WTC11 (cell line): ENCODE measurements around the gene KCNMA1. TPM values are rescaled to one million over a fixed set of nuclear protein-coding genes. Genes with fewer than 3 reads are reported as not detected.

Experiments
- ATAC-seq: fragments of 200-7000 bp; cut with Tn5 transposase; 2 replicates; pipeline ENCODE4 v1.10.0; 2021; ENCODE audit warnings: mild to moderate bottlenecking, moderate library complexity
- CTCF ChIA-PET: fragments of 300-600 bp; sonication (Branson Sonifier 250); formaldehyde crosslinking; loops from one replicate; lab custom pipeline; 2021; ENCODE audit warnings: antibody characterized with exemption; lab: Charles Lee
- POLR2A ChIA-PET: fragments of 350-600 bp; sonication (Branson Sonifier 250); formaldehyde crosslinking; loops from one replicate; lab custom pipeline; 2021; ENCODE audit warnings: antibody characterized with exemption; lab: Charles Lee
- DNase-seq: peaks from one replicate; pipeline ENCODE4 v3.0.0; 2021; ENCODE audit warnings: low spot score
- H3K27ac Mint-ChIP-seq: 2 replicates; pipeline ENCODE4 v1.8.0; 2021; ENCODE audit warnings: mixed read lengths
- H3K27me3 Mint-ChIP-seq: 2 replicates; pipeline ENCODE4 v1.8.0; 2021; ENCODE audit warnings: low read depth, mild to moderate bottlenecking, moderate library complexity, mixed read lengths
- H3K36me3 Mint-ChIP-seq: 2 replicates; pipeline ENCODE4 v1.8.0; 2021; ENCODE audit warnings: mixed read lengths
- H3K4me1 Mint-ChIP-seq: 2 replicates; pipeline ENCODE4 v1.8.0; 2022; ENCODE audit warnings: mixed read lengths
- H3K4me3 Mint-ChIP-seq: 2 replicates; pipeline ENCODE4 v1.8.0; 2021; ENCODE audit warnings: mild to moderate bottlenecking, moderate library complexity, mixed read lengths
- H3K9me3 Mint-ChIP-seq: 2 replicates; pipeline ENCODE4 v1.8.0; 2021; ENCODE audit warnings: mixed read lengths
- CBFB ChIP-seq: sonication (generic); formaldehyde crosslinking; IDR thresholded peaks from 2 replicates; pipeline ENCODE4 v1.8.1; 2022; ENCODE audit warnings: mild to moderate bottlenecking, low read depth, missing genetic modification reagents
- CREB1 ChIP-seq: sonication (generic); formaldehyde crosslinking; IDR thresholded peaks from 2 replicates; pipeline ENCODE4 v1.8.0; 2023; ENCODE audit warnings: mild to moderate bottlenecking, missing genetic modification reagents
- EMX1 ChIP-seq: fragments of 250-450 bp; sonication (Bioruptor Pico); IDR thresholded peaks from 2 replicates; pipeline ENCODE4 v1.8.0; 2021; ENCODE audit warnings: mild to moderate bottlenecking
- HMGA2 ChIP-seq: fragments of 250-450 bp; sonication (Bioruptor Pico); IDR thresholded peaks from 2 replicates; pipeline ENCODE4 v1.4.0; 2021; ENCODE audit warnings: mild to moderate bottlenecking, moderate library complexity
- JAZF1 ChIP-seq: fragments of 250-450 bp; sonication (Bioruptor Pico); IDR thresholded peaks from 2 replicates; pipeline ENCODE4 v1.9.0; 2021; ENCODE audit warnings: moderate library complexity, mild to moderate bottlenecking, inconsistent platforms
- JUN ChIP-seq: sonication (generic); formaldehyde crosslinking; IDR thresholded peaks from 2 replicates; pipeline ENCODE4 v1.8.0; 2023; ENCODE audit warnings: mild to moderate bottlenecking, missing genetic modification reagents
- KAT7 ChIP-seq: sonication (generic); formaldehyde crosslinking; IDR thresholded peaks from 2 replicates; pipeline ENCODE4 v1.8.1; 2023; ENCODE audit warnings: missing genetic modification reagents, mild to moderate bottlenecking, borderline replicate concordance
- NFYB ChIP-seq: sonication (generic); formaldehyde crosslinking; conservative IDR thresholded peaks from 2 replicates; pipeline ENCODE4 v1.8.0; 2022; ENCODE audit warnings: low read depth, missing genetic modification reagents
- SMAD3 ChIP-seq: sonication (generic); formaldehyde crosslinking; IDR thresholded peaks from 2 replicates; pipeline ENCODE4 v1.8.0; 2022; ENCODE audit warnings: missing genetic modification reagents, mild to moderate bottlenecking, borderline replicate concordance
- SMAD4 ChIP-seq: sonication (generic); formaldehyde crosslinking; IDR thresholded peaks from 2 replicates; pipeline ENCODE4 v1.8.0; 2022; ENCODE audit warnings: mild to moderate bottlenecking, missing genetic modification reagents
- TEAD4 ChIP-seq: sonication (generic); formaldehyde crosslinking; IDR thresholded peaks from 2 replicates; pipeline ENCODE4 v1.8.0; 2022; ENCODE audit warnings: mild to moderate bottlenecking, missing genetic modification reagents
- TP53 ChIP-seq: sonication (generic); formaldehyde crosslinking; IDR thresholded peaks from 2 replicates; pipeline ENCODE4 v1.8.1; 2023; ENCODE audit warnings: mild to moderate bottlenecking, missing genetic modification reagents
- ZNF317 ChIP-seq: sonication (generic); formaldehyde crosslinking; IDR thresholded peaks from 2 replicates; pipeline ENCODE4 v1.8.1; 2023; ENCODE audit warnings: low read depth, mild to moderate bottlenecking, moderate library complexity, missing genetic modification reagents, borderline replicate concordance
- total RNA-seq: library from RNA; stranded (reverse); gene quantifications from 3 replicates; pipeline ENCODE4 v1.2.3, GENCODE V29; 2021
- TF ChIP-seq, protein P1 (sequence below): sonication (generic); formaldehyde crosslinking; IDR thresholded peaks from 2 replicates; pipeline ENCODE4 v1.8.1; 2023; ENCODE audit warnings: mild to moderate bottlenecking, missing genetic modification reagents, moderate library complexity
- TF ChIP-seq, protein P2 (sequence below): fragments of 250-450 bp; sonication (Bioruptor Pico); IDR thresholded peaks from 2 replicates; pipeline ENCODE4 v1.9.0; 2021; ENCODE audit warnings: mild to moderate bottlenecking
- TF ChIP-seq, protein P3 (sequence below): sonication (generic); formaldehyde crosslinking; IDR thresholded peaks from 2 replicates; pipeline ENCODE4 v1.8.0; 2022; ENCODE audit warnings: mild to moderate bottlenecking, missing genetic modification reagents
- TF ChIP-seq, protein P4 (sequence below): sonication (generic); formaldehyde crosslinking; conservative IDR thresholded peaks from 2 replicates; pipeline ENCODE4 v1.8.1; 2023; ENCODE audit warnings: mild to moderate bottlenecking, low read depth, missing genetic modification reagents, moderate library complexity
- TF ChIP-seq, protein P5 (sequence below): sonication (generic); formaldehyde crosslinking; IDR thresholded peaks from 2 replicates; pipeline ENCODE4 v1.8.0; 2022; ENCODE audit warnings: mild to moderate bottlenecking, missing genetic modification reagents
- TF ChIP-seq, protein P6 (sequence below): sonication (generic); formaldehyde crosslinking; IDR thresholded peaks from 2 replicates; pipeline ENCODE4 v1.8.1; 2022; ENCODE audit warnings: low read depth, mild to moderate bottlenecking, moderate library complexity, missing genetic modification reagents, borderline replicate concordance

KCNMA1 gene
- total RNA-seq, 1 experiment from 2014 or later = 7.3 TPM

DNA sequence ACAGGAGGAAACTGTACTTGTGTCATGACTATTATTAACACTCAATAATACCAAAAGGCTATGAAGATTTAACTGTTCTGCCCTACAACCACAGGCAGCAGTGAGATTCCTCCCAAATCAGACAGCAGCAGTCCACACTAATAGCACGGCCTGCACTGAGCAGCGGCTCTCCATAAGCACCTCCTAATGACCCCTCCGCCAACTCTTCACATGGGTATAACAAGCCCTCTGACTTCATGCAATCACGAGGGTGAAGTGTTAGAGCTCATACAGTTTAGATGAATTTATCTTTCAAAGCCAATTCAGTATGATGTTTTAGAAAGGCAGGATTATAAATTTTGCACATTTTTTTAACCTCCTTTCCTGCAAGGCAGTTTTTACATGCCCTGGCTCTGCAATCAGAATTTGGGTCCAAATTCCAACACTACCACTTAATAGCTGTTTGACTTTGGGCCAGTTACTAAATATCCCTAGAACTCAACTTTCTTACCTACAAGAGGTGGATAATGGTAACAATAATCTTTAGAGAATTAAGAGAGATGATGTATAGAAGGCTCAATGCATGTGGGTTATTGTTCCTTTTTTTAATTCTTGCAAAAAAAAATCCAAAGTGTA lies 617.1 kb downstream of the KCNMA1 start (continued):
- TF ChIP-seq, protein P1, sequence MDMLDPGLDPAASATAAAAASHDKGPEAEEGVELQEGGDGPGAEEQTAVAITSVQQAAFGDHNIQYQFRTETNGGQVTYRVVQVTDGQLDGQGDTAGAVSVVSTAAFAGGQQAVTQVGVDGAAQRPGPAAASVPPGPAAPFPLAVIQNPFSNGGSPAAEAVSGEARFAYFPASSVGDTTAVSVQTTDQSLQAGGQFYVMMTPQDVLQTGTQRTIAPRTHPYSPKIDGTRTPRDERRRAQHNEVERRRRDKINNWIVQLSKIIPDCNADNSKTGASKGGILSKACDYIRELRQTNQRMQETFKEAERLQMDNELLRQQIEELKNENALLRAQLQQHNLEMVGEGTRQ (CRISPR knock-in tag) = no peak
- no peak for TF ChIP-seq HMGA2 (CRISPR knock-in tag)

DNA sequence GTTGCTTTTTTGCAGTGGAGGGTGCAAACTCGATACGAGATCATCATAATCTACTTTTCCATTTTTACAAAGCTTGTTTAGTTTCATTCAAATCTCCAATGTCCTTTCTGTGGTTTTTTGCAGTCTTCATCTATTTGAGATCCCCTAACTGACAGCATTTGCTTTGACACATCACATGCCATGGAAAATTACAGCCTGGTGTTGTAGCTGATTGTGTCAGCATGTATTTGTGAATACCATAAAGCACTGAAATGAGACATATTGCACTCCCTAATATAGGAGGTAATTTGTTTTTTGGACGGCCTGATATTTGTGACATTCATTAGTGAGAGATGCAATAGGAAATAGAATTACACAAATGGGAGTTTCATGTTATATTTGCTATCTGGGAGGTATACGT lies 620.8 kb downstream of the KCNMA1 start:
- TF ChIP-seq, protein P2, sequence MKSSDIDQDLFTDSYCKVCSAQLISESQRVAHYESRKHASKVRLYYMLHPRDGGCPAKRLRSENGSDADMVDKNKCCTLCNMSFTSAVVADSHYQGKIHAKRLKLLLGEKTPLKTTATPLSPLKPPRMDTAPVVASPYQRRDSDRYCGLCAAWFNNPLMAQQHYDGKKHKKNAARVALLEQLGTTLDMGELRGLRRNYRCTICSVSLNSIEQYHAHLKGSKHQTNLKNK = no peak
- TF ChIP-seq TEAD4 (CRISPR knock-in tag) (no peak), ZNF317 (no peak), HMGA2 (CRISPR knock-in tag) (no peak), TP53 (no peak), SMAD4 (CRISPR knock-in tag) (no peak), JAZF1 (CRISPR knock-in tag) (no peak), CREB1 (CRISPR knock-in tag) (no peak), NFYB (CRISPR knock-in tag) (no peak), SMAD3 (CRISPR knock-in tag) (no peak)
- TF ChIP-seq, protein P3, sequence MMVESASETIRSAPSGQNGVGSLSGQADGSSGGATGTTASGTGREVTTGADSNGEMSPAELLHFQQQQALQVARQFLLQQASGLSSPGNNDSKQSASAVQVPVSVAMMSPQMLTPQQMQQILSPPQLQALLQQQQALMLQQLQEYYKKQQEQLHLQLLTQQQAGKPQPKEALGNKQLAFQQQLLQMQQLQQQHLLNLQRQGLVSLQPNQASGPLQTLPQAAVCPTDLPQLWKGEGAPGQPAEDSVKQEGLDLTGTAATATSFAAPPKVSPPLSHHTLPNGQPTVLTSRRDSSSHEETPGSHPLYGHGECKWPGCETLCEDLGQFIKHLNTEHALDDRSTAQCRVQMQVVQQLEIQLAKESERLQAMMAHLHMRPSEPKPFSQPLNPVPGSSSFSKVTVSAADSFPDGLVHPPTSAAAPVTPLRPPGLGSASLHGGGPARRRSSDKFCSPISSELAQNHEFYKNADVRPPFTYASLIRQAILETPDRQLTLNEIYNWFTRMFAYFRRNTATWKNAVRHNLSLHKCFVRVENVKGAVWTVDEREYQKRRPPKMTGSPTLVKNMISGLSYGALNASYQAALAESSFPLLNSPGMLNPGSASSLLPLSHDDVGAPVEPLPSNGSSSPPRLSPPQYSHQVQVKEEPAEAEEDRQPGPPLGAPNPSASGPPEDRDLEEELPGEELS (CRISPR knock-in tag) = no peak
- TF ChIP-seq, protein P4, sequence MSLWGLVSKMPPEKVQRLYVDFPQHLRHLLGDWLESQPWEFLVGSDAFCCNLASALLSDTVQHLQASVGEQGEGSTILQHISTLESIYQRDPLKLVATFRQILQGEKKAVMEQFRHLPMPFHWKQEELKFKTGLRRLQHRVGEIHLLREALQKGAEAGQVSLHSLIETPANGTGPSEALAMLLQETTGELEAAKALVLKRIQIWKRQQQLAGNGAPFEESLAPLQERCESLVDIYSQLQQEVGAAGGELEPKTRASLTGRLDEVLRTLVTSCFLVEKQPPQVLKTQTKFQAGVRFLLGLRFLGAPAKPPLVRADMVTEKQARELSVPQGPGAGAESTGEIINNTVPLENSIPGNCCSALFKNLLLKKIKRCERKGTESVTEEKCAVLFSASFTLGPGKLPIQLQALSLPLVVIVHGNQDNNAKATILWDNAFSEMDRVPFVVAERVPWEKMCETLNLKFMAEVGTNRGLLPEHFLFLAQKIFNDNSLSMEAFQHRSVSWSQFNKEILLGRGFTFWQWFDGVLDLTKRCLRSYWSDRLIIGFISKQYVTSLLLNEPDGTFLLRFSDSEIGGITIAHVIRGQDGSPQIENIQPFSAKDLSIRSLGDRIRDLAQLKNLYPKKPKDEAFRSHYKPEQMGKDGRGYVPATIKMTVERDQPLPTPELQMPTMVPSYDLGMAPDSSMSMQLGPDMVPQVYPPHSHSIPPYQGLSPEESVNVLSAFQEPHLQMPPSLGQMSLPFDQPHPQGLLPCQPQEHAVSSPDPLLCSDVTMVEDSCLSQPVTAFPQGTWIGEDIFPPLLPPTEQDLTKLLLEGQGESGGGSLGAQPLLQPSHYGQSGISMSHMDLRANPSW (CRISPR knock-in tag) = no peak
- no peak for ATAC-seq
- CTCF ChIA-PET = no interaction called here
- Mint-ChIP-seq H3K4me3 (no peak overlapping the region), H3K36me3 (no peaks in the 10 kb centered on the region), H3K27ac (no peak overlapping the region), H3K27me3 (no peaks in the 10 kb centered on the region), H3K4me1 (no peaks in the 10 kb centered on the region), H3K9me3 (no peaks in the 10 kb centered on the region)
- DNase-seq = no peak
- POLR2A ChIA-PET = no interaction called here

DNA sequence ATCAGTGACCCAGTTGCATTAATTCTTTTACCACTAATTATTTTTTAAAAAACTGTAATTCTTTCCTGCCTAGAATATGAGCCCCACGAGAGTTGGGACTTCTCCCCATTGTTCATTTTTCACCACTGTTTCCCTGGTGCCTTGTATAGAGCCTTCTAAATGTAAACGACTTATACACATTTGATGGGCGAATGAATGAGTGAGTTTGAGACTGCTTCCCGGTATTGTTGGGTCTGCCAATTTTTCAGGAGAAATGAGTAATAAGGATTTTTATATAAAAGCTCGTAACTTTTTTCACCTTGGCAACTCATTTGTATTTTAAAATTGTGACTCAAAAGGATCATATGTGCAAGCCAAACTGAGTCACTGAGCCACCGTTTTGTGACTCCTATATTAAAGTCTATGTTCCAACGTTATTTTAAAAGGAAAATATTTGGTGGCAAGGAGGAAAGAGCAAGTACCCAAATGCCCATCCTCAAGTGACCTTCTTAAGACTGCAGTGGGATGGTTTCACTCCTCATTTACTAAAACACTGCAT lies 621.3 kb downstream of the KCNMA1 start:
- no peak overlapping the region for H3K27ac Mint-ChIP-seq
- ChIA-PET POLR2A (no interaction called here), CTCF (no interaction called here)
- ATAC-seq = no peak
- no peak for DNase-seq
- H3K4me3 Mint-ChIP-seq = no peak overlapping the region
- H3K4me1 Mint-ChIP-seq = no peaks in the 10 kb centered on the region
- no peaks in the 10 kb centered on the region for H3K36me3 Mint-ChIP-seq
- no peaks in the 10 kb centered on the region for H3K9me3 Mint-ChIP-seq
- no peaks in the 10 kb centered on the region for H3K27me3 Mint-ChIP-seq
- TF ChIP-seq CREB1 (CRISPR knock-in tag) (no peak), JUN (no peak), ZNF317 (no peak), CBFB (no peak), EMX1 (CRISPR knock-in tag) (no peak), HMGA2 (CRISPR knock-in tag) (no peak), KAT7 (no peak)
- TF ChIP-seq, protein P4 (CRISPR knock-in tag) = no peak
- TF ChIP-seq, protein P3 (CRISPR knock-in tag) = no peak
- TF ChIP-seq, protein P5, sequence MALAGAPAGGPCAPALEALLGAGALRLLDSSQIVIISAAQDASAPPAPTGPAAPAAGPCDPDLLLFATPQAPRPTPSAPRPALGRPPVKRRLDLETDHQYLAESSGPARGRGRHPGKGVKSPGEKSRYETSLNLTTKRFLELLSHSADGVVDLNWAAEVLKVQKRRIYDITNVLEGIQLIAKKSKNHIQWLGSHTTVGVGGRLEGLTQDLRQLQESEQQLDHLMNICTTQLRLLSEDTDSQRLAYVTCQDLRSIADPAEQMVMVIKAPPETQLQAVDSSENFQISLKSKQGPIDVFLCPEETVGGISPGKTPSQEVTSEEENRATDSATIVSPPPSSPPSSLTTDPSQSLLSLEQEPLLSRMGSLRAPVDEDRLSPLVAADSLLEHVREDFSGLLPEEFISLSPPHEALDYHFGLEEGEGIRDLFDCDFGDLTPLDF (CRISPR knock-in tag) = no peak
- TF ChIP-seq, protein P6, sequence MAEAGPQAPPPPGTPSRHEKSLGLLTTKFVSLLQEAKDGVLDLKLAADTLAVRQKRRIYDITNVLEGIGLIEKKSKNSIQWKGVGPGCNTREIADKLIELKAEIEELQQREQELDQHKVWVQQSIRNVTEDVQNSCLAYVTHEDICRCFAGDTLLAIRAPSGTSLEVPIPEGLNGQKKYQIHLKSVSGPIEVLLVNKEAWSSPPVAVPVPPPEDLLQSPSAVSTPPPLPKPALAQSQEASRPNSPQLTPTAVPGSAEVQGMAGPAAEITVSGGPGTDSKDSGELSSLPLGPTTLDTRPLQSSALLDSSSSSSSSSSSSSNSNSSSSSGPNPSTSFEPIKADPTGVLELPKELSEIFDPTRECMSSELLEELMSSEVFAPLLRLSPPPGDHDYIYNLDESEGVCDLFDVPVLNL (CRISPR knock-in tag) = no peak
